Left ventricle myocardium inferior (tissue), 1 donor: Measurements from ENCODE around the gene NAP1L4. TPM values are rescaled to one million over a fixed set of nuclear protein-coding genes. Genes with fewer than 3 reads are reported as not detected.
"Not testable (repeated sequence)": the region's sequence is repeated elsewhere in the genome, so short reads cannot be mapped to it uniquely, and the experiment has no call there.

Experiments used
- DNase-seq: peaks from one replicate; pipeline ENCODE4 v3.0.0-alpha.2; 2020
- H3K27ac ChIP-seq: fragments of 200-600 bp; replicated peaks from 2 replicates; pipeline ENCODE4 v1.8.0; 2021
- H3K27me3 ChIP-seq: fragments of 200-600 bp; 2 replicates; pipeline ENCODE4 v1.8.0; 2021; ENCODE audit warnings: low read depth
- H3K36me3 ChIP-seq: fragments of 200-600 bp; 2 replicates; pipeline ENCODE4 v1.8.0; 2021
- H3K4me1 ChIP-seq: fragments of 200-600 bp; 2 replicates; pipeline ENCODE4 v1.8.0; 2021
- H3K4me3 ChIP-seq: fragments of 200-600 bp; 2 replicates; pipeline ENCODE4 v1.8.0; 2021; ENCODE audit warnings: mild to moderate bottlenecking, moderate library complexity
- H3K9me3 ChIP-seq: fragments of 200-600 bp; replicated peaks from 2 replicates; pipeline ENCODE4 v1.8.0; 2021
- intact Hi-C: fragments of 100-400 bp; cut with micrococcal nuclease; formaldehyde crosslinking; loops from one replicate; pipeline ENCODE4 v1.11.0; 2022
- total RNA-seq: library from RNA; stranded (reverse); fragmentation: NEBNext Ultra II Directional; extraction: Animal tissue kit (Norgen Biotek cat#: 25700); gene quantifications from one replicate; pipeline ENCODE4 v1.2.1, GENCODE V29; 2021
- TF ChIP-seq, protein P1 (sequence below): fragments of 200-600 bp; IDR thresholded peaks from 2 replicates; pipeline ENCODE4 v1.8.0; 2021; ENCODE audit warnings: antibody characterized with exemption, mild to moderate bottlenecking, borderline replicate concordance
- donor health status: DM: no; HTN: yes; CAD: no; lungs with severe emphysema.

The NAP1L4 gene
- total RNA-seq, 1 donor from 2014 or later, result 175 TPM

DNA sequence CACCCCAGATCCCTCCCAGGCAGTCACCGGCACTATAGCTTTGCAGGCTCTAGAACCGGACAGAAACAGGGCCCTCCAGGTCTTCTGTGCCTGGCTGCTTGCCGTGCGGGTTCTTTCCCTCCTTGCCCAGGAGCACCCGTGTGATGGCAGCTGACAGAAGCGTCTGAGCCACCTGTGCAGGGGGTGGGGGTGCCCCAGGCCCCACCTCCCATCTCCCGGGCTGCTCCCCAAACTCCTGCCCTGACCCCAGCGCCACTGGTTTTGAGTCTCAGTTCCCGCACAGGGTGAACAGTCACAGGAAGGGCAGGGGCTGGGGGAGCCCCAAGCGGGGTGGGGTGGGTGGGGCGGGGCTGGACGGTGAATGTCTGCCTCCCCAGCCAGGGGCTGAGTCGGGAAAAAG lies 49.7 kb downstream of the NAP1L4 start:
- peaks cover 5% of the 10 kb centered on the region for H3K36me3 ChIP-seq
- intact Hi-C loops, result no loop called here
- peak overlapping the region; percentile 1 for H3K27ac ChIP-seq
- peaks cover 10% of the 10 kb centered on the region for H3K9me3 ChIP-seq
- H3K27me3 ChIP-seq, result no peaks in the 10 kb centered on the region
- H3K4me1 ChIP-seq, result peaks cover 50% of the 10 kb centered on the region
- no peak for DNase-seq
- TF ChIP-seq, protein P1, sequence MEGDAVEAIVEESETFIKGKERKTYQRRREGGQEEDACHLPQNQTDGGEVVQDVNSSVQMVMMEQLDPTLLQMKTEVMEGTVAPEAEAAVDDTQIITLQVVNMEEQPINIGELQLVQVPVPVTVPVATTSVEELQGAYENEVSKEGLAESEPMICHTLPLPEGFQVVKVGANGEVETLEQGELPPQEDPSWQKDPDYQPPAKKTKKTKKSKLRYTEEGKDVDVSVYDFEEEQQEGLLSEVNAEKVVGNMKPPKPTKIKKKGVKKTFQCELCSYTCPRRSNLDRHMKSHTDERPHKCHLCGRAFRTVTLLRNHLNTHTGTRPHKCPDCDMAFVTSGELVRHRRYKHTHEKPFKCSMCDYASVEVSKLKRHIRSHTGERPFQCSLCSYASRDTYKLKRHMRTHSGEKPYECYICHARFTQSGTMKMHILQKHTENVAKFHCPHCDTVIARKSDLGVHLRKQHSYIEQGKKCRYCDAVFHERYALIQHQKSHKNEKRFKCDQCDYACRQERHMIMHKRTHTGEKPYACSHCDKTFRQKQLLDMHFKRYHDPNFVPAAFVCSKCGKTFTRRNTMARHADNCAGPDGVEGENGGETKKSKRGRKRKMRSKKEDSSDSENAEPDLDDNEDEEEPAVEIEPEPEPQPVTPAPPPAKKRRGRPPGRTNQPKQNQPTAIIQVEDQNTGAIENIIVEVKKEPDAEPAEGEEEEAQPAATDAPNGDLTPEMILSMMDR, result no peak
- no peak overlapping the region for H3K4me3 ChIP-seq

DNA sequence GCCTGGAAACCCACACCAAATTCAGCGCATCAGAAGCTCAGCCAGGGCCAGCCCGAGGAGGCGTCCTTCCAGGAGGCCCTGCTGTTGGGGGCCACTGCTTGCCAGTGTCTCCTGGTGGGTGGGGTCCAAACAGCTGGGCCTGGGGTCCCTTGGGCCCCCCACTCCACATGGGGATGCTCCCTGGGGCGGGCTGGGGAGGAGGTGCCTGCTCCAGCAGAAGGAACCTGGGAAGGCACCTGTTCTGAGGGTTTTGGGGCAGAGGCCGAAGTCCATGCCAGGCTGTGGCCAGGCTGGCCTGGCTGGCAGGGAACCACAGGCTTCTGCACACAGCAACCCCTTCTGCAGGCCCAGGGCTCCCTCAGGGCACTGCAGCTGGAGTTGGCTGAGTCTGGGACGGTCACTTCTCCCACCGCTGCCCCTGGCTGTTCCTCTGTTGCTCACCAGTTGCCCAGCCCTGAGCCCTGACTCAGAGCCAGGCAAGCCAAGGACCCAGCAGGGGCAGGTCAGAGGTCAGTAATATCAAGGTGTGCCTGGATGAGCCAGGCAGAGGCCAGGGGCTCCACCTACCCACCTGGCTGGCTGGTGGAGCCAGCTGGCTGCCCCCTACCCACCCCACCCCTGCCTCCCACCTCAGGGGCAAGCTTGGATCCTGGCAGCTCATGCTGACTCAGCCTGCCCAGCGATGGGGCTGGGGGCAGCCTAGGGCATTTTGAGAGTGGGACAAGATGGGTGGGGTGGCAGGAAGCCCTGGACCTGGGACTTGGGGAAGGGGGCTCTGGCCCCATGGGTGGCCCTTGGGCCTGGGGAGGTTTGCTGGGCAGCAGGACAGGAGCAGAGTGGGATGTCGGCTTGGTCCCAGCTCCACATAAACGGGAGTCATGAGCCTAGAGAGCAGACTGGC lies 51.0 kb downstream of the NAP1L4 start:
- Histone ChIP-seq H3K27ac (peak overlapping the region; percentile 76), H3K9me3 (peaks cover 16% of the 10 kb centered on the region), H3K4me3 (no peak overlapping the region), H3K4me1 (peaks cover 44% of the 10 kb centered on the region), H3K36me3 (peaks cover 5% of the 10 kb centered on the region), H3K27me3 (no peaks in the 10 kb centered on the region)
- TF ChIP-seq, protein P1, result no peak
- intact Hi-C loops, result no loop called here
- DNase-seq, result no peak

DNA sequence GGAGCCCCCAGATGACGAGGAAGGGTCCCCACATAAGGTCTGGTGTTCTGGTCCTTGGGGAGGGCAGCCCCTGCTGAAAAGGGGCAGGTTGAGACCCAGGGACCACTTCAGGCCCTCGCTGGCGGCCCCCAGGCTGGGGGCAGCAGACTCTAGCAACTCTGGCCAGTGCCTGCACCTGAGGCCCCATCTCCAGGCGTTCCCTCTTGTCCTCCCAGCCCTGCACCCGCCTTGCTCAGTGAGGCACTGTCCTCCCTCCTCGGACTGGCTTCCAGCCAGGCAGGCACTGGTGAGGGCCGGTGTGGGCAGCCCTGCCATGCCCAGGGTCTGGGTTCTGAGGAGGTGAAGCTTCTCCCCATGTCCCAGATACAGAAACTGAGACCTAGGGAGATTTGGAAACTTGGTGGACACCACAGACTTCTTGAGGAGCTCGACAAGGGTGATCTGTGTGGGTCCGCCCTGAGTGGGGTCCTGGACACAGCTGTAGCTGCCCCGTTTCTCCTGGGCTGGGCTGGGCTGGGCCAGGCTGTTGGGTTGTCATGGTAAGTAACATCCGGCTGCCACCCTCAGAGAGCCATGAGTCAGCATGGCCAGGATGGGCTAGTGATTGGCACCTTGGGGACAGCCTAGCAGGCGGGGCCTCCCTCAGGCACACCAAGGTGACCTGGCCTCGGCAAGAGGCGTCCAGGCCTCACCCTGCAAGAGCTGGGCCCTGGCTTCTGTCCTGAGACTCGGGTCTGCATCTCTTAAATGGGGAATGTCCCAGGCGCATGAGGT lies 51.8 kb downstream of the NAP1L4 start:
- DNase-seq, result peak; percentile 52
- H3K27me3 ChIP-seq, result no peaks in the 10 kb centered on the region
- peak overlapping the region; percentile 76 for H3K27ac ChIP-seq
- peaks cover 16% of the 10 kb centered on the region for H3K9me3 ChIP-seq
- H3K4me3 ChIP-seq, result no peak overlapping the region
- TF ChIP-seq, protein P1, result no peak
- H3K36me3 ChIP-seq, result peaks cover 5% of the 10 kb centered on the region
- H3K4me1 ChIP-seq, result peaks cover 35% of the 10 kb centered on the region
- intact Hi-C loops, result no loop called here

DNA sequence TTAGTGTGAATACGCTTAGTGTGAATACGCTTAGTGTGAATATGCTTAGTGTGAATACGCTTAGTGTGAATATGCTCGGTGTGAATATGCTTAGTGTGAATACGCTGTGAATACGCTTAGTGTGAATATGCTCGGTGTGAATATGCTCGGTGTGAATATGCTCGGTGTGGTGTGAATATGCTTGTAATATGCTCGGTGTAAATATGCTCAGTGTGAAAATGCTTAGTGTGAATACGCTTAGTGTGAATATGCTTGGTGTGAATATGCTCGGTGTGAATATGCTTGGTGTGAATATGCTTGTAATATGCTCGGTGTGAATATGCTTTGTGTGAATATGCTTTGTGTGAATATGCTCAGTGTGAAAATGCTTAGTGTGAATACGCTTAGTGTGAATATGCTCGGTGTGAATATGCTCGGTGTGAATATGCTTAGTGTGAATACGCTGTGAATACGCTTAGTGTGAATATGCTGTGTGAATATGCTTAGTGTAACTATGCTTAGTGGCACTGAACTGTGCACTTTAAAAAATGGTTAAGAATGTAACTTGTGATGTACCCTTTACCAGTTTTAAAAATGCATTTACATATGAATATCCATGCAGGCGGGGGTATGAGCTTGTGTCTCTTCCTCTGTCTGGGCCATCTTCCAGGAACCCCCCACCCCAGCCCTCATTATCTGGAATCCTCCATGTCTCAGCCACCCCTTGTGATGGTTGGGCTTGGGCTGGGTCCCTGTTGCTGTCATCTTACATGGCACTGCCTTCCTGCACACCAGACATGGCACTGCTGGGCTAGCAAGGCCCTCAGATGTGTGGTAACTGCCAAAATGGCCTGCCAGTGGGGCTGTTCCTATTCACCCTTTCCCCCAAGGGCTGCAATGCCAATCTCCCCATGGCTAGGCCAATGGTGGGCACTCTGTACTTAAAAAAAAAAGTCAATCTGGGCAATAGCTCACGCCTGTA lies 53.4 kb downstream of the NAP1L4 start:
- intact Hi-C loops, H3K27ac ChIP-seq, DNase-seq, H3K36me3 ChIP-seq, H3K4me3 ChIP-seq, H3K27me3 ChIP-seq: not testable (repeated sequence)
- Histone ChIP-seq H3K9me3 (peaks cover 16% of the 10 kb centered on the region), H3K4me1 (peaks cover 19% of the 10 kb centered on the region)

DNA sequence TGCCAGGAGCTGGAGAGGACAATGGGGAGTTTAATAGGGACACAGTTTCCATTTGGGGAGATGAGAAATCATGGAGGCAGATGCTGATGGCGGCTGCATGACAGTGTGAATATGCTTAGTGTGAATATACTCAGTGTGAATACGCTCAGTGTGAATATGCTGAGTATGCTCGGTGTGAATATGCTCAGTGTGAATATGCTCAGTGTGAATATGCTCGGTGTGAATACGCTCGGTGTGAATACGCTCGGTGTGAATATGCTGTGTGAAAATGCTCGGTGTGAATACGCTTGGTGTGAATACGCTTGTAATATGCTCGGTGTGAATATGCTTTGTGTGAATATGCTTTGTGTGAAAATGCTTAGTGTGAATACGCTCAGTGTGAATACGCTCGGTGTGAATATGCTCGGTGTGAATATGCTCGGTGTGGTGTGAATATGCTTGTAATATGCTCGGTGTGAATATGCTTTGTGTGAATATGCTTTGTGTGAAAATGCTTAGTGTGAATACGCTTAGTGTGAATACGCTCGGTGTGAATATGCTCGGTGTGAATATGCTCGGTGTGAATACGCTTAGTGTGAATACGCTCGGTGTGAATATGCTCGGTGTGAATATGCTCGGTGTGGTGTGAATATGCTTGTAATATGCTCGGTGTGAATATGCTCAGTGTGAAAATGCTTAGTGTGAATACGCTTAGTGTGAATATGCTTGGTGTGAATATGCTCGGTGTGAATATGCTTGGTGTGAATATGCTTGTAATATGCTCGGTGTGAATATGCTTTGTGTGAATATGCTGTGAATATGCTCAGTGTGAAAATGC lies 54.3 kb downstream of the NAP1L4 start:
- intact Hi-C loops, DNase-seq, H3K27me3 ChIP-seq, H3K36me3 ChIP-seq, H3K4me3 ChIP-seq, H3K27ac ChIP-seq: not testable (repeated sequence)
- Histone ChIP-seq H3K4me1 (peaks cover 18% of the 10 kb centered on the region), H3K9me3 (peaks cover 16% of the 10 kb centered on the region)
